Endothelial cell of umbilical vein (primary cell): ENCODE data around the gene SNAI3.

Experiments used
- EZH2 ChIP-seq: IDR thresholded peaks from 2 replicates; pipeline ENCODE4 v1.6.1; 2012; ENCODE audit warnings: borderline replicate concordance, low read depth, mild to moderate bottlenecking, moderate library complexity, low read length, inconsistent platforms; ENCODE audit not compliant: severe bottlenecking
- FOS ChIP-seq: IDR thresholded peaks from 2 replicates; pipeline ENCODE4 v1.6.1; 2011; ENCODE audit warnings: mild to moderate bottlenecking, low read length, moderate library complexity, borderline replicate concordance; ENCODE audit not compliant: insufficient read depth
- GATA2 ChIP-seq: IDR thresholded peaks from 2 replicates; pipeline ENCODE4 v1.7.0; 2011; ENCODE audit warnings: low read depth, mild to moderate bottlenecking, moderate library complexity, mixed read lengths, low read length; ENCODE audit not compliant: insufficient read length, insufficient read depth
- JUN ChIP-seq: IDR thresholded peaks from 2 replicates; pipeline ENCODE4 v1.6.1; 2011; ENCODE audit warnings: borderline replicate concordance, low read depth; ENCODE audit not compliant: insufficient read length, insufficient read depth
- MAX ChIP-seq: IDR thresholded peaks from 2 replicates; pipeline ENCODE4 v1.6.1; 2011; ENCODE audit not compliant: insufficient read depth, insufficient read length
- MYC ChIP-seq: IDR thresholded peaks from one replicate; pipeline ENCODE4 v1.6.1; 2011; ENCODE audit warnings: mild to moderate bottlenecking, low read depth, low read length
- POLR2A ChIP-seq: IDR thresholded peaks from 2 replicates; pipeline ENCODE4 v1.6.1; 2012; ENCODE audit warnings: low read depth, mild to moderate bottlenecking, control low read depth, low read length
- POLR2AphosphoS5 ChIP-seq: IDR thresholded peaks from 2 replicates; pipeline ENCODE4 v1.6.1; 2012; ENCODE audit warnings: low read depth, mild to moderate bottlenecking, control low read depth, low read length, moderate library complexity; ENCODE audit not compliant: insufficient read depth
- TF ChIP-seq, protein P1 (sequence below), 2 donors: IDR thresholded peaks; 1 replicate in 1 of 2; 2 replicates in 1 of 2; pipeline ENCODE4 v1.5.1; 2011; ENCODE audit warnings: low read length in 2 of 2, mild to moderate bottlenecking in 2 of 2, moderate library complexity in 2 of 2, control low read depth in 1 of 2, inconsistent platforms in 1 of 2, low read depth in 1 of 2; ENCODE audit not compliant: insufficient read depth in 1 of 2; ENCODE audit errors: extremely low read depth in 1 of 2

DNA sequence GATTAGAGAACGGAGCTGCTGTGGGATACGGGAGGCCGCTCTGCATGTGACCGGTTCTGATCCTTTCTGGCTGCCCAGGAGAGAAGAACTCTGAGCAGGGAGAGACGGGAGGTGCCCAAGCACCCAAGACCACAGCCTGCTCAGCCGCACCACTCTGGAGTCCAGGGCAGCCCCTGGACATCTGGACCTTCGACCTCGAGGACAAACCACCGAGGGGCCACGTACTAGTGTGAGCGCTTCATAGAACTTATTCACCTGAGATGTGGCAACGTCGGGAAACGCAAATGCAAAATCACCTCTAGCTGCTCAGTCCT, 14.0 kb upstream of the SNAI3 start:
- TF ChIP-seq, protein P1, sequence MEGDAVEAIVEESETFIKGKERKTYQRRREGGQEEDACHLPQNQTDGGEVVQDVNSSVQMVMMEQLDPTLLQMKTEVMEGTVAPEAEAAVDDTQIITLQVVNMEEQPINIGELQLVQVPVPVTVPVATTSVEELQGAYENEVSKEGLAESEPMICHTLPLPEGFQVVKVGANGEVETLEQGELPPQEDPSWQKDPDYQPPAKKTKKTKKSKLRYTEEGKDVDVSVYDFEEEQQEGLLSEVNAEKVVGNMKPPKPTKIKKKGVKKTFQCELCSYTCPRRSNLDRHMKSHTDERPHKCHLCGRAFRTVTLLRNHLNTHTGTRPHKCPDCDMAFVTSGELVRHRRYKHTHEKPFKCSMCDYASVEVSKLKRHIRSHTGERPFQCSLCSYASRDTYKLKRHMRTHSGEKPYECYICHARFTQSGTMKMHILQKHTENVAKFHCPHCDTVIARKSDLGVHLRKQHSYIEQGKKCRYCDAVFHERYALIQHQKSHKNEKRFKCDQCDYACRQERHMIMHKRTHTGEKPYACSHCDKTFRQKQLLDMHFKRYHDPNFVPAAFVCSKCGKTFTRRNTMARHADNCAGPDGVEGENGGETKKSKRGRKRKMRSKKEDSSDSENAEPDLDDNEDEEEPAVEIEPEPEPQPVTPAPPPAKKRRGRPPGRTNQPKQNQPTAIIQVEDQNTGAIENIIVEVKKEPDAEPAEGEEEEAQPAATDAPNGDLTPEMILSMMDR (IDR thresholded peaks at IDR 0.05; ENCODE audit: extremely low read depth in 1 of 2, insufficient read depth in 1 of 2, low read depth in 1 of 2, low read length in 2 of 2) = no peak
- TF ChIP-seq EZH2 (no peak), POLR2AphosphoS5 (no peak), MAX (no peak), POLR2A (no peak), JUN (no peak), MYC (no peak), GATA2 (no peak), FOS (no peak)
